Measurements from ENCODE around the gene RAI1.
"Not testable (repeated sequence)": the region's sequence is repeated elsewhere in the genome, so short reads cannot be mapped to it uniquely, and the experiment has no call there.

The RAI1 gene

DNA sequence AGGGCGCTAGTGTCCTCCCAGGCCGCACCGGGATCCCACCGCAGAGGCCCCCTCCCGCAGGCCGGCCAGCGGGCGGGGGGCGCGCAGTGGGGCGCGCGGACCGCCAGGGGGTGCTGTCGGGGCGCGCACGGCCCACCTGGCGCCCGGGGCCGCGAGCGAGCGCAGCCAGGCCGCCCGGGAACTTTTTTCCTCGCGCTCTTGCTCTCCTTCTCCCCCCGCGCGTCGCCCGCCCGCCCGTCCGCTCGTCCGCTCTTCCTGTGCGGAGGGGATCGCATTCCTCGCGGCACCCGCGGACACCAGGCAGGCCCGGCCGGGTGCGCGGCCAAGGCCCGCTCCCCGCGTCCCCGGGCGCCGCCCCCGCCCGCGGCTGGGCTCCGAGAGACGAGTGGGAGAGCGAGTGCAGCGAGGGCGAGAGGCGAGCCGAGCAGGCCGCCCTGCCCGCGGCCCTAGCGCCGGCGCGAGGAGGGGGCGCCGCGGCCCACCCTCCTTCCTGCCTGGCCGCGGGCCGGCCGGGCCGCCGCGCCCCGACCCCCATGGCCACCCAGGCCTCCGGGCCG, at the start of gene RAI1:
Gene RAI1 (plus strand): TSS at position 272 of the 557 bp plus-strand sequence. CDS start 111,491 bp downstream, outside the sequence.
- peak; percentile 37 for DNase-seq

- DNase-seq, result not testable (repeated sequence)
Measured at GRCh38 chr17:17632690-17633089, 48.6 kb upstream of the RAI1 start.

DNA sequence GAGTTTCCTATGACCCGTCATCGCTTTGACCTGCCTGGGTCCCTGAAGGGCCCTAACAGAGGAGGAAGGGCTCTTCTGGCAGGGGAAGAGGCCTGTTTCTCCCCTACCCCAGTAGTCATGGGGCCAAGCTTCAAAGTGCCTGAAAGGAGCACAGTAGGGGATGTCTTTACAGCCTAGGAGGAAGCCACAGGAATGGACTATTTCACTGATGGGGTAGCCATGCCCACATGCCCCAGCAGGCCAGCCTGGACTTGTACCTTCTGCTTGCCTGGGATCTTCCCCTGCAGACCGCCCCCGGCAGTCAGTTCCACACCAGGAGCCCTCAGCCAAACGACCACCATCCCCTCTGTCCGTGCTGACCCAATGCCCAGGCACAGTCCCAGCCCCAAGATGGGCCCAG, 47.9 kb upstream of the RAI1 start:
- DNase-seq, result no peak

DNA sequence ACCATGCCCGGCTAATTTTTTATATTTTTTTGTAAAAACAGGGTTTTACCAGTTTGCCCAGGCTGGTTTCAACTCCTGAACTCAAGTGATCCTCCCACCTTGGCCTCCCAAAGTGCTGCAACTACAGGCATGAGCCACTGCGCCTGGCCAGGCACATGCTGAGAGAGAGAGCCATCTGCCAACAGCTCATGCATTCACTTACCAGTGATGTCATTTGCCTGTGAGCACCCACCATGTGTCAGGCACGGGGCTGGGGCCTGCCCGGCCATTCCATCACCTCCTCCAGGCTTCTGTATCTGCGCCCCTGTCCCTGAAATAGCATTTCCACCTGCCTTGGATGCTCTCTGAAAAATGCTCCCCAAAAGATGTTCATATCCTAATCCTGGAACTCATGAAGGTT, 46.1 kb upstream of the RAI1 start:
- no peak for DNase-seq

DNA sequence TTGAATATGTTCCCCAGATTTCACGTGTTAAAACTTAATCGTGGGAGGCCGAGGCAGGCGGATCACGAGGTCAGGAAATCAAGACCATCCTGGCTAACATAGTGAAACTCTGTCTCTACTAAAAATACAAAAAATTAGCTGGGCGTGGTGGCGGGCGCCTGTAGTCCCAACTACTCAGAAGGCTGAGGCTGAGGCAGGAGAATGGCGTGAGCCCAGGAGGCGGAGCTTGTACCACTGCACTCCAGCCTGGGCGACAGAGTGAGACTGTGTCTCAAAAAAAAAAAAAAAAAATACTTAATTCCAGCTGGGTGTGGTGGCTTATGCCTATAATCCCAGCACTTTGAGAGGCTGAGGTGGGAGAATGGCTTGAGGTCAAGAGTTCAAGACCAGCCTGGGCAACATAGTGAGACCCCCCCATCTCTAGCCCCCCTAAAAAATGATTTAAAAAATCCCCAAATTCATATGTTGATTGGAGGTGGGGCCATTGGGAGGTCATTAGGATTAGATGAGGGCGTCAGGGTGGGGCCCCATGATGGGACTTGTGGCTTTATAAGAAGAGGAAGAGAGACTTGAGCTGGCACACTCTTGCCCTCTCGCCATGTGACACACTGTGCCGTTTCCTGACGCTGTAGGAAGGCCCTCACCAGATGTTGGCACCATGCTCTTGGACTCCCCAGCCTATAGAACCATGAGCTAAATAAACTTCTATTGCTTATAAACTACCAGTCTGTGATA, 45.6 kb upstream of the RAI1 start:
- not testable (repeated sequence) for DNase-seq

DNA sequence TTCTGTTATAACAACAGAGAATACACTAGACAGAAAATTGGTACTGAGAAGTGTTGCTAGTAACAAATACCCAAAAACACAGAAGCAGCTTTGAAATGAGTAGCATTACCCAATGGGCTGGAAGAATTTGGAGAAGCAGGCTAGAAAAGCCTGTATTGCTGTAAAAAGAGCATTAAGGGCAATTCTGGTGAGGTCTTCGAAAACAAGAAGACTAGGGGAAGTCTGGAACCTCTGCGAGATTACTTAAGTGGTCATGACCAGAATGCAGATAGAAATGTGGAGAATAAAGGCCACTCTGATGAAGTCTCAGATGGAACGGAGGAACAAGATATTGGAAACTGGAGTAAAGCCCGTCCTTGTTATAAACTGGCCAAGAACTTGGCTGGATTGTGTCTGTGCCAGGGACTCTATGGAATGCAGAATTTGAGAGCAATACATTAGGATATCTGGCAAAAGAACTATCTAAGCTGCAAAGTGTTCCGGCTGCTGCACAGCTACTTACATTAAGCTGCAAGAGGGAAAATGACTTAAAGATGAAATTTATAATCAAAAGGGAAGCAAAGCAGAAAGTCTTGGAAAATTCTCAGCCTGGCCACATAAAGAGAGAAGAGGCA, 44.9 kb upstream of the RAI1 start:
- no peak for DNase-seq

DNA sequence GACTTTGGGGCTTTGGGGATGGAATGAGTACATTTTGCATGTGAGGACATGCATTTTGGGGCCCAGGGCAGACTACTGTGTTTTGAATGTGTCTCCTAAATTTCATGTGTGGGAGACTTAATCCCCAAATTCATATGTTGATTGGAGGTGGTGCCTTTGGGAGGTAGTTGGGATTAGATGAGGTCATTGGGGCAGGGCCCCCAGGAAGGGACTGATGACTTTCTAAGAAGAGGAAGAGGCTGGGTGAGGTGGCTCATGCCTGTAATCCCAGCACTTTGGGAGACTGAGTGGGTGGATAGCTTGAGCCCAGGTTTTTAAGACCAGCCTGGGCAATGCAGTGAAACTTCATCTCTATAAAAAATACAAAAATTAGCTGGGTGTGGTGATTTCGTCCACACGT, 42.8 kb upstream of the RAI1 start:
- no peak for DNase-seq

DNA sequence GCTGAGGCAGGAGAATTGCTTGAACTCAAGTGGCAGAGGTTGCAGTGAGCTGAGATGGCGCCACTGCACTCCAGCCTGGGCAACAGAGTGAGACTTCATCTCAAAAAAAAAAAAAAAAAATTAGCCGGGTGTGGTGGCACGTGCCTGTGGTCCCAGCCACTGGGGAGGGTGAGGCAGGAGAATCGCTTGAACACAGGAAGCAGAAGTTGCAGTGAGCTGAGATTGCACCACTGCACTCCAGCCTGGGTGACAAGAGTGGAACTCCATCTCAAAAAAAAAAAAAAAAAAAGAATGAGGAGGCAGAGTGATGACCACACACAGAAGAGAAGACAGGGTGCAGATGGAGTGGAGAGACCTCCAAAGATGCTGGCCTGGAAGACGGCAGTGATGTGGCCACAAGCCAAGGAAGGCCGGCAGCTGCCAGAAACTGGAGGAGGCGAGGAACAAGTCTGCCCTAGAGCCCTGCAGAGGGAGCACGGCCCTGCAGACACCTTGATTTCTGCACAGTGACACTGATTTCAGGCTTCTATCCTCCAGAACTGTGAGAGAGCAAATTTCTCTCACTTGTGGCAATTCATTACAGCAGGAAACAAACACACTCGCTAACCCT, 41.5 kb upstream of the RAI1 start:
- not testable (repeated sequence) for DNase-seq

DNA sequence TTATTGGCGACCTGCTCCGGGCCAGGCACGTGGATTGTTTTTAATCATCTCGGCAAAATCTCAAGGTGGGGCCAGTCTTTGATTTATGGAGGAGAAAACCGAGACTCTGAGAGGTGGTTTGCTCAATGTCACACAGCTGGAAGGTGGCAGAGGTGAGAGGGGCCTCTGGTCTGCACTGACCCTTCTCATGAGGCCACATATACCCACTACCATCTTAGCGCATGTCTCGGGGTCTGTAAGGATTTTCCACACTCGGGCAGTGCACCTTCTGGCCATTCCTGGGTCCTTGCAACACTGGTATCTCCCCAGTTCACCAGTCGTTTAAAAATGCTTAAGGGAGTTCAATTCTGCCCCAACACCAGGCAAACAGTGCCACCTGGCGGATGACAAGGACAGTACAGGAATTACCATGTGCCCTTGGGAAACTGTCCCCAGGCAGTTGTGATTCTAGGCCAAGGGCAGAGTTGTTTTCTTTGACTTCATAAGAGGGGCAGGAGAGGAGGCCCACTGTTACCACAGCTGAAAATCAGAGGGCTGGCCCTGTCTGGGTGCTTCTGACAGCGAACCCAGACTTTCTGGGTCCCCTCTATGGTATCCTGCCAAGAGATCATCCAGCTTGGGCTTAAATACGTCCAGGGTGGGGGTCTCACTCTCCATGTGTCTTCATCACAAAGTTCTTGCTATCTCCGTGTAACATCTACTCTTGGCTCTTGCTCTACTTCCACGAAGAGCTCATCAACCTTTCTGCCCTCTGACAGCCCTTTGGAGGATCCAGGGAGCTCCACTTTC, 39.4 kb upstream of the RAI1 start:
- DNase-seq, result peak; percentile 48

- DNase-seq, result not testable (repeated sequence)
Measured at GRCh38 chr17:17645148-17645547, 36.1 kb upstream of the RAI1 start.

- DNase-seq, result no peak
Measured at GRCh38 chr17:17645961-17646360, 35.3 kb upstream of the RAI1 start.

- no peak for DNase-seq
Measured at GRCh38 chr17:17647524-17648178, 33.6 kb upstream of the RAI1 start.

- no peak for DNase-seq
Measured at GRCh38 chr17:17648762-17649161, 32.5 kb upstream of the RAI1 start.

DNA sequence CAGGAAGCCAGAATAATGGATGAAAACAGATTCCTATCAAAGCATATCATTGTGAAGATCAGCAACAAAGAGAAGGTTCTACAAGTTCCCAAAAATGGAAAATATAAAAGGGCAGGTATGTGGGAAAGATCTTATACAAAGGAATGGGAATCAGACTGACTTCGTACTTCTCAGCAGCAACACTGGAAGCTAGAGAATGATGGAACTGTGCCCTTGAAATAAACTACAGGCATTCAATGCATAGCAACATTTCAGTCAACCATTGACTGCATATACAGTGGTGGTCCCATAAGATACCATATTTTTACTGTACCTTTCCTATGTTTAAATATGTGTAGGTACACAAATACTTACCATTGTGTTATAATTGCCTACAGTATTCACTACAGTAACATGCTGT, 30.3 kb upstream of the RAI1 start:
- no peak for DNase-seq

DNA sequence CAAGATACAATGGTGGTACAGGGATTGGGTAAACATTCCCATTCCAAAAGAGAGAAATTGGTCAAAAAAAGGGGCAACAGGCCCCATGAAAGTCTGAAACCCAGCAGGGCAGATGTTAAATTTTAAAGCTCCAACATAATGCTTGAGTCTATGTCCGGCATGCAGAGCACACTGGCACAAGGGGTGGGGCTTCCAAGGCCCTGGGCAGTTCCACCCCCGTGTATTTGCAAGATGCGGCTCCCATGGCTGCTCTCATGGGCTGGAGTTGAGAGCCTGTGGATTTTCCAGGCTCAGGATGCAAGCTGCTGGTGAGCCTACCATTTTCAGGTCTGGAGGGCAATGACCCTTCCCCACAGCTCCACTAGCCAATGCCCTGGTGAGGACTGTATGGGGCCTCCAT, 27.9 kb upstream of the RAI1 start:
- DNase-seq, result no peak

- DNase-seq, result no peak
Measured at GRCh38 chr17:17659340-17659739, 21.9 kb upstream of the RAI1 start.

DNA sequence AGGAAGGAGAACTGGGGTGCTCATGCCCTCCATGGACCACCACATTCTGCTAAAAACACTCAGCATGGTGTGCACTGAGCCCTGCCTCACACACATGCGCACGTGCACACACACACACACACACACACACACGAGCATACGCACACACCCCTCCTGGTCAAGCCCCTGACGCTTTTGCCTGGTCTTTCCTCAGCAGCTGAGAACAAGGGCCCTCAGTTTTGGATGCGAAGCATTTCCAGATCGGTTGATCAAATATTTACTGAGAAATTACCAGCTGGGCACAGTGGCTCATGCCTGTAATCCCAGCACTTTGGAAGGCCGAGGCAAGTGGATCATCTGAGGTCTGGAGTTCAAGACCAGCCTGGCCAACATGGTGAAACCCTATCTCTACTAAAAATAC, 20.1 kb upstream of the RAI1 start:
- no peak for DNase-seq

- DNase-seq, result no peak
Measured at GRCh38 chr17:17661834-17662385, 19.3 kb upstream of the RAI1 start.

- no peak for DNase-seq
Measured at GRCh38 chr17:17663160-17664063, 17.8 kb upstream of the RAI1 start.

DNA sequence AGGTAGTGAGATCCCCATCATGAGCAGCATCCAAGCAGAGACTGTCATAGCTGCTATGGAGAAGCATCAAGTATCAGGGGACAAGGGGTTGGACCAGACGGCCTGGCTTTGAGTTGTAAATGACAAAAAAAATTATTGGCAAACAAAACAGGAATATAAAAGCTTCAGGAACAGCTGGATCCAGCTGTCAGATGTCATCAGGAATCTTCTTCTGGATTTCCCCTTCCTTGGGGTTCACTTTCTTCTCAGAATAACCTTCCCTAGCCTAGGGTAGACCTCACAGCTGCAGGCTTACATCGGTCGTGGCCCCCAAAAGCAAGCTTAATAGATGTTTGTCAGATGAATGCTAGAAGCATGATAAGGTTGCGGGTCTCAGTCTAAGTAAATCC, 17.2 kb upstream of the RAI1 start:
- no peak for DNase-seq

DNA sequence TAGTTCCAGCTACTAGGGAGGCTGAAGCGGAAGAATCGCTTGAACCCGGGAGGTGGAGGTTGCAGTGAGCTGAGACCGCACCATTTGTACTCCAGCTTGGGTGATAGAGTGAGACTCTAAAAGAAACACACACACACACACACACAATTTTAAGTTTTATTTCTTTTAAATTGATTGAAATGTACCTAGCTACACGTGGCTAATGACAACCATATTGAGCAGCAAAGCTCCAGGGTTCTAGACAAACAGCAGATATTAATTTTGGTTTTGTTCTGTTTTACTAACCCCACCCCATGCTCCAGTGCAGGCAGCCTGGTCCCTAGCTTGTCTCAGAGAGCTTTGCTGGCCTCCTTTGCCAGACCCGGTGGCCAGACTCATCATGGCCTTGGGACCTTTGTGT, 16.0 kb upstream of the RAI1 start:
- DNase-seq, result no peak
